Neural crest cell (in vitro differentiated cells): Measurements from ENCODE around the gene RPRD1A. TPM values are rescaled to one million over a fixed set of nuclear protein-coding genes. Genes with fewer than 3 reads are reported as not detected.
"Not testable (repeated sequence)": the region's sequence is repeated elsewhere in the genome, so short reads cannot be mapped to it uniquely, and the experiment has no call there.

ENCODE experiments used
- DNase-seq: peaks from one replicate; pipeline ENCODE4 v3.0.0; 2021; ENCODE audit warnings: low read depth, mixed read lengths, low spot score
- H3K27ac Mint-ChIP-seq: one replicate; pipeline ENCODE4 v1.8.0; 2021; ENCODE audit warnings: mild to moderate bottlenecking, mixed read lengths; ENCODE audit not compliant: unreplicated experiment
- H3K27me3 Mint-ChIP-seq: 2 replicates; pipeline ENCODE4 v1.8.0; 2021; ENCODE audit warnings: low read depth, mild to moderate bottlenecking, mixed read lengths
- H3K36me3 Mint-ChIP-seq: 2 replicates; pipeline ENCODE4 v1.8.0; 2021; ENCODE audit warnings: low read depth, mild to moderate bottlenecking, mixed read lengths
- H3K4me1 Mint-ChIP-seq: 2 replicates; pipeline ENCODE4 v1.8.0; 2021; ENCODE audit warnings: mixed read lengths
- H3K4me3 Mint-ChIP-seq: one replicate; pipeline ENCODE4 v1.8.0; 2021; ENCODE audit warnings: mild to moderate bottlenecking, mixed read lengths
- H3K9me3 Mint-ChIP-seq: 2 replicates; pipeline ENCODE4 v1.8.0; 2021; ENCODE audit warnings: mixed read lengths
- total RNA-seq: library from RNA; stranded (reverse); gene quantifications from 2 replicates; pipeline ENCODE4 v1.2.1, GENCODE V29; 2021
- TF ChIP-seq, protein P1 (sequence below): fragments of 200-600 bp; sonication (generic); conservative IDR thresholded peaks from 2 replicates; pipeline ENCODE4 v1.5.0; 2021; ENCODE audit warnings: antibody characterized with exemption, mild to moderate bottlenecking

The RPRD1A gene
- total RNA-seq, 1 donor from 2014 or later, result 76.3 TPM

DNA sequence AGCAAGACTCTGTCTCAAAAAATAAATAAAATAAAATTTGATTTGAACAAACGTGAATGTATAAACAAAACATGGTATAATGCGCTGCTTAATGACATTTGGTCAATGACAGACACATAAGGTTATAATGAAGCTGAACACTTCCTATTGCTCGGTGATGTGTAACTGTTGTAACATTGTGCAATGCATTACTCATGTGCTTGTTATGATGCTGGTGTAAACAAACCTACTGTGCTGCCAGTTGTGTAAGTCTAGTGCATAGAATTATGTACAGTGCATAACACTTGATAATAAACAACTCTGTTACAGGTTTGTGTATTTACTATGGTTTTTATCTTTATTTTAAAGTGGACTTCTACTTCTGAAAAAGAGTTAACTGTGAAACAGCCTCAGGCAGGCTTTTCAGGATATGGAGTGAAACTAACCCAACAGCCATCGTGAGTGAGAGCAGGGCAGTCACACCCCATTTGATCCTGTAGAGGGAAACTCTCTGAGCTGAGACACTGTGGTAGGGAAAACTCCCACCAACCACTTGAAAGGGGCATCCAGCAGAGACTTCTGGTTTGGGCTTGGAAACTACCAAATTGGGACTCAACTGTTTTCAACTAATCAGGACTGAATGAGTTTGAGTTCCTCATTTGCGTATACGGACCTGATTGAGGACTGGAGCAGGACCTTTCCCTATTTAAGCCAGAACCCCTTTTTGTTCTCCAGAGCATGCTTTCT, 8.7 kb upstream of the RPRD1A start:
- TF ChIP-seq, protein P1, sequence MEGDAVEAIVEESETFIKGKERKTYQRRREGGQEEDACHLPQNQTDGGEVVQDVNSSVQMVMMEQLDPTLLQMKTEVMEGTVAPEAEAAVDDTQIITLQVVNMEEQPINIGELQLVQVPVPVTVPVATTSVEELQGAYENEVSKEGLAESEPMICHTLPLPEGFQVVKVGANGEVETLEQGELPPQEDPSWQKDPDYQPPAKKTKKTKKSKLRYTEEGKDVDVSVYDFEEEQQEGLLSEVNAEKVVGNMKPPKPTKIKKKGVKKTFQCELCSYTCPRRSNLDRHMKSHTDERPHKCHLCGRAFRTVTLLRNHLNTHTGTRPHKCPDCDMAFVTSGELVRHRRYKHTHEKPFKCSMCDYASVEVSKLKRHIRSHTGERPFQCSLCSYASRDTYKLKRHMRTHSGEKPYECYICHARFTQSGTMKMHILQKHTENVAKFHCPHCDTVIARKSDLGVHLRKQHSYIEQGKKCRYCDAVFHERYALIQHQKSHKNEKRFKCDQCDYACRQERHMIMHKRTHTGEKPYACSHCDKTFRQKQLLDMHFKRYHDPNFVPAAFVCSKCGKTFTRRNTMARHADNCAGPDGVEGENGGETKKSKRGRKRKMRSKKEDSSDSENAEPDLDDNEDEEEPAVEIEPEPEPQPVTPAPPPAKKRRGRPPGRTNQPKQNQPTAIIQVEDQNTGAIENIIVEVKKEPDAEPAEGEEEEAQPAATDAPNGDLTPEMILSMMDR, result no peak
- Mint-ChIP-seq H3K9me3 (peaks cover 2% of the 10 kb centered on the region), H3K4me3 (no peak overlapping the region), H3K36me3 (peaks cover 1% of the 10 kb centered on the region), H3K4me1 (peaks cover 4% of the 10 kb centered on the region), H3K27ac (no peak overlapping the region), H3K27me3 (peaks cover 5% of the 10 kb centered on the region)
- DNase-seq, result no peak

DNA sequence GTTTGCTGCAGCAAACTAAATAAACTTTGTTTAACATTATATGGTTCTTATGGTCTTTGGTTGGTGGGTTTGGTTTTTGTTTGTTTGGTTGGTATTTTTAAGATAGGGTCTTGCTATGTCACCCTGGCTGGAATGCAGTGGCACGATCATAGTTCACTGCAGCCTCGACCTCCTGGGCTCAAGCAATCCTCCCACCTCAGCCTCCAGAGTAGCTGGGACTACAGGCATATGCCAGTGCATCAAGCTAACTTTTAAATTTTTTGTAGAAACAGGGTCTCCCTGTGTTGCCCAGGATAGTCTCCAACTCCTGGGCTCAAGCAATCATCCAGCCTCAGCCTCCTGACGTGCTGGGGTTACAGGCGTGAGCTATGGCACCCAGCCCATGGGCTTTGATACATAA, 7.1 kb upstream of the RPRD1A start:
- Mint-ChIP-seq H3K4me1 (peaks cover 4% of the 10 kb centered on the region), H3K9me3 (no peaks in the 10 kb centered on the region), H3K4me3 (no peak overlapping the region), H3K27me3 (peaks cover 15% of the 10 kb centered on the region), H3K36me3 (no peaks in the 10 kb centered on the region), H3K27ac (no peak overlapping the region)
- DNase-seq, result no peak
- TF ChIP-seq, protein P1, result no peak

DNA sequence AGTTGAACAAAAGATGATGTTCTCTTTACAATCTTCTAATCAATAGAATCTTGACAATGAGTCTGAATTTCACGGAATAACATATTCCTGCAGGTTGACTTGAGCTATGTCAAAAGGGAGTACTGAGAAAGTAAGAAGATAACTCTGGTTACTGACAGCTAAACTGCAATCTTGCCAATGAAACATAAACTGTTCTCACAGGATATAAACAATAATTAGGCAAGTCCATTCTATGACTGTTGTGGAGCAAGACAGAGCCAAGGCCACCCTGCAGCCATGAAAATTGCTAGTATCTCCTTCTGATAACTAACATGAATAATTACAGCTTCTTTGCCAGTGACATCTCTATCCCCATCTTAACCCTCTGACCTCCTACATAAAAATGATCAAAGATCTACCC, 6.3 kb upstream of the RPRD1A start:
- Mint-ChIP-seq H3K27me3 (peaks cover 15% of the 10 kb centered on the region), H3K9me3 (no peaks in the 10 kb centered on the region), H3K27ac (no peak overlapping the region), H3K36me3 (no peaks in the 10 kb centered on the region), H3K4me3 (no peak overlapping the region), H3K4me1 (peaks cover 4% of the 10 kb centered on the region)
- TF ChIP-seq, protein P1, result no peak
- no peak for DNase-seq

DNA sequence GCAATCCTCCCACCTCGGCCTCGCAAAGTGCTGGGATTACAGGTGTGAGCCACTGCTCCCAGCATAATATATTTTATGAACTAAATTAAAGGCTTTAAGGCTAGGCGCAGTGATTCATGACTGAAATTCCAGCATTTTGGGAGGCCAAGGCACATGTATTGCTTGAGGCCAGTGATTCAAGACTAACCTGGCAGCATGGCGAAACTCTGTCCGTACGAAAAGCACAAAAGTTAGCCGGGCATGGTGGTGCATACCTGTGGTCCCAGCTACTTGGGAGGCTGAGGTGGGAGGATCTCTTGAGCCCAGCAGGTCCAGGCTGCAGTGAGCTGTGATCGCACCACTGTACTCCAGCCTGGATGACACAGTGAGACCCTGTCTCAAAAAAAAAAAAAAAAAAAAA, 5.0 kb upstream of the RPRD1A start:
- peaks cover 15% of the 10 kb centered on the region for H3K27me3 Mint-ChIP-seq
- not testable (repeated sequence) for H3K4me1 Mint-ChIP-seq, H3K27ac Mint-ChIP-seq, DNase-seq, H3K4me3 Mint-ChIP-seq, H3K9me3 Mint-ChIP-seq, H3K36me3 Mint-ChIP-seq

DNA sequence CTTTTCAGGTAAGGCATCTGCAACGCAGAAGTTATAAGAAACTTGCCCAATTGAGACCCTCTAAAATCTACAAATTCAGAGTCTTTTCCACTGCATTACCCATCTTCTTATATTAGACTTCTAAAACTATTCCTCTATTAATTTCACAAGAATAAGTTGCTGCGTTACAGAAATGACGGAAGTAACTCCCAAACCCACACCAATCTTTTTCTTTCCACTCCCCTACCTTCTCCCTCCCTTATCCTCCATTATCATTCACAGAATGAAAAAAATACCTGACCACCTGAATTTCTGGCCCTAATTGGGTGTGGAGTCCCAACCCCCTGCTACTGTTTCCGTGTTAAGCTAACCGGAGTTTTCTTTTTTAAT, 689 bp downstream of the RPRD1A start:
- H3K36me3 Mint-ChIP-seq, result peaks cover 12% of the 10 kb centered on the region
- H3K27me3 Mint-ChIP-seq, result peaks cover 10% of the 10 kb centered on the region
- H3K4me1 Mint-ChIP-seq, result peaks cover 33% of the 10 kb centered on the region
- peak overlapping the region; percentile 94 for H3K27ac Mint-ChIP-seq
- H3K9me3 Mint-ChIP-seq, result peaks cover 3% of the 10 kb centered on the region
- TF ChIP-seq, protein P1, result no peak
- no peak for DNase-seq
- H3K4me3 Mint-ChIP-seq, result peak overlapping the region; percentile 98

DNA sequence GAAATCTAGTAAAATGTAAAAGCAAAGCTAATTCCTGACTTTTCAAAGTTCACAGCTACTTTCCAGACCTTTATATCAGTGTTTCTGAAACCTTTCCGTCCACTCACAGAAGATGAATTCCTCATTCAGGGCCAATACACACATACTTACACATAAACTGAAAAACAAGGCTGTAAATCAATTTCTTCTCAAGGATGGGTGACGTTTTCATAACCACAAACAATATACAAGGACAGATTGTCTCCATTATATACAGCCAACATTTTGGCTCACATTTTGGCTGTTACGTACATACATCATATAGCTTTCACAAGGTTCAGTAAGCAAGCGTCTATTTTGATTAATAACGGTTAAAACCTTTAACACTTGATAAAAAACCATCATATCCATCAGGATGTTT, 1.4 kb downstream of the RPRD1A start:
- no peak for DNase-seq
- Mint-ChIP-seq H3K27ac (no peak overlapping the region), H3K4me3 (peak overlapping the region; percentile 98), H3K27me3 (peaks cover 10% of the 10 kb centered on the region), H3K4me1 (peaks cover 40% of the 10 kb centered on the region), H3K9me3 (peaks cover 3% of the 10 kb centered on the region), H3K36me3 (peaks cover 12% of the 10 kb centered on the region)
- TF ChIP-seq, protein P1, result no peak

DNA sequence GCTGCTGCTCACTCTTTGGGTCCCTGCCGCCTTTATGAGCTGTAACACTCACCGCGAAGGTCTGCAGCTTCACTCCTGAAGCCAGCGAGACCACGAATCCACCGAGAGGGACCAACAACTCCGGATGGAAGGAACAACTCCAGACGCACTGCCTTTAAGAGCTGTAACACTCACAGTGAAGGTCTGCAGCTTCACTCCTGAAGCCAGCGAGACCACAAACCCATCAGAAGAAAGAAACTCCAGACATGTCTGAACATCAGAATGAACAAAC, 2.6 kb downstream of the RPRD1A start:
- Mint-ChIP-seq H3K4me3 (peak overlapping the region; percentile 98), H3K36me3 (peaks cover 12% of the 10 kb centered on the region), H3K27ac (peak overlapping the region; percentile 96), H3K4me1 (peaks cover 42% of the 10 kb centered on the region)
- H3K27me3 Mint-ChIP-seq, DNase-seq, H3K9me3 Mint-ChIP-seq: not testable (repeated sequence)
